GM19035 (cell line): ENCODE measurements around the gene MPG.

Experiments used
- ATAC-seq: cut with Tn5 transposase; IDR thresholded peaks from one replicate; pipeline ENCODE4 v1.9.1; 2021; ENCODE audit not compliant: unreplicated experiment

MPG gene

DNA sequence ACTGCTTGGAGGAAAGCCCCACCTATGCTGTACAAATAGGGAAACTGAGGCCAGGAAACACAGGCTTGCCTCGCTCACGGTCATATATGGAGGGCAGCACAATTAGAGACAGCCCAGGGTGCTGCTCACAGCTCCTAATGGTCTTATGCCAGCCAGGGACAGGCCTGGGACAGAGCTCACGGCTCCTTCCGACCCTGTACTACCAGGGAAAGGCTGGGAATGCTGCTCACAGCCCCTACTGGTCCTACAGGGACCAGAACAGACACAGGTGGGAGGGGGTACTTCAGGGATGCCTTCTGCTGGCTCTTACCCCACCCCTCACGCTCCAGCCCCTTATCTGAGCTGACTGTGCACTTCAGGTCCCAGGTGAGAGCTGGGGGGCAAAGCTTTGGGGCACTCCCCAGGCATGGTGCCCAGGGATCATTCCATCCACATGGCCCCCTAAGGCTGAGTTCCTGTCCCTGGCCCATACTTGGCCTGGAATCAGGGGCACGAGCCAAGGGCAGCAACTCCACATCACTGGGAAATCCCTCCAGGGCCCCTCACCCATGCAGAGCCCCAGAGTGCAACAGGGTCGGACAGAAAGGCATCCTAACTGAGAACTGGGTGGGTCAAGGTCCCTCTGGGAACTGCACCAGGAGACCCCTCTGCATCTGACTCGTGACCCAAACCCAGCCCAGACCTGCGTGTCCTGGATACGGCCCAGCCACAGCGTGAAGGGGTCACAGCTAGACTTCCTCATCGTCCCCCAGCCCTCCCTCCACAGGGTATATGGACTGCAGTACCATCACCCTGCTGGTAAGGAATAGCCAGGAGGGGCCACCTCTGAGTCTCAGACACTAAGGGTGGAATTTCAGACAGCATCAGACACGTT lies 11.5 kb upstream of the MPG start:
- ATAC-seq: no peak

DNA sequence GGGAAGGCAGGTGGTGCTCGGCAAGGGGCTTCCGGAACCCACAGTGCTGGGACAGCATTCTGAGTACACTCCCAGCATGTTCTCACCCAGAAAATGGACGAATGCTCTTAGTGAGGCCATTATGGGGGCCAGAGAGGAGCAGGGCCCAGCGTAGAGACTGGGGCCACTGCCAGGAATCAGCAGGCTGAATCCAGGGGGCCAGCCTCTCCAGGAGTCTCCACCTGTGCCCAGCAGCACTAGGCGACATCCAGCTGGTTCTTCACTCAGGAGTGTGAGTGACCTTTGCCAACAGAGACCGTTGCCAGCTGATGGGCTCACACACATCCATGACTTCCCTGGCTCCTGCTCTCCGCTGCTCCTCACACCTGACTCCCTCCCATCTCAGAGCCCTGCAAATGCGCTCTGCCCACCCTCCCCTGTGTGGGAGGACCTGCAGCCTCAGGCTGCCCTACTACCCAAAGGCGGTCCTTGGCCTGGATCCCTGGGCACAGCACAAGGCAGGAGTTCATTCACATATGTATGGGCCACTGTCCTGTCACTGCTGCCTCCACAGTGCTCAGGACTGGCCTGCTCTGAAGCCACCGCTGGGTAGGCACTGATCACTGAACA lies 10.7 kb upstream of the MPG start:
- no peak for ATAC-seq

DNA sequence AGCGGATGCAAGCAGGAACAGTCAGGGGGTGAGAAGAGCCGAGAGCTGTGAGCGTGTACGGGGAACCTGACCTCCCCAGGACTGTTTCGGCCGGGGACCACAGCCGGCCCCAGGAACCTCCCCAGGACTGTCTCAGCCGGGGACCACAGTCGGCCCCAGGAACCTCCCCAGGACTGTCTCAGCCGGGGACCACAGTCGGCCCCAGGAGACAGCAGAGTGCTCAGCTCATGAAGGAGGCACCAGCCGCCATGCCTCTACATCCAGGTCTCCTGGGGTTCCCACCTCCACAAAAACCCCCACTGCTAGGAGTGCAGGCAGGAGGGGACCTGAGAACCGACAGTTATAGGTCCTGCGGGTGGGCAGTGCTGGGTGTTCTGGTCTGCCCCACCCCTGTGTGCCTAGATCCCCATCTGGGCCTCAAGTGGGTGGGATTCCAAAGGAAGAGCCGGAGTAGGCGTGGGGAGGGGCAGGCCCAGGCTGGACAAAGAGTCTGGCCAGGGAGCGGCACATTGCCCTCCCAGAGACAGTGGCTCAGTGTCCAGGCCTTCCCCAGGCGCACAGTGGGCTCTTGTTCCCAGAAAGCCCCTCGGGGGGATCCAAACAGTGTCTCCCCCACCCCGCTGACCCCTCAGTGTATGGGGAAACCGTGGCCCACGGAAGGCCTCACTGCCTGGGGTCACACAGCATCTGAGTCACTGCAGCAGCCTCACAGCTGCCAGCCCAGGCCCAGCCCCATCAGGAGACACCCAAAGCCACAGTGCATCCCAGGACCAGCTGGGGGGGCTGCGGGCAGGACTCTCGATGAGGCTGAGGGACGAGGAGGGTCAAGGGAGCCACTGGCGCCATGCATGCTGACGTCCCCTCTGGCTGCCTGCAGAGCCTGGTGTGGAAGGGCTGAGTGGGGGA lies 9.9 kb upstream of the MPG start:
- ATAC-seq: no peak

DNA sequence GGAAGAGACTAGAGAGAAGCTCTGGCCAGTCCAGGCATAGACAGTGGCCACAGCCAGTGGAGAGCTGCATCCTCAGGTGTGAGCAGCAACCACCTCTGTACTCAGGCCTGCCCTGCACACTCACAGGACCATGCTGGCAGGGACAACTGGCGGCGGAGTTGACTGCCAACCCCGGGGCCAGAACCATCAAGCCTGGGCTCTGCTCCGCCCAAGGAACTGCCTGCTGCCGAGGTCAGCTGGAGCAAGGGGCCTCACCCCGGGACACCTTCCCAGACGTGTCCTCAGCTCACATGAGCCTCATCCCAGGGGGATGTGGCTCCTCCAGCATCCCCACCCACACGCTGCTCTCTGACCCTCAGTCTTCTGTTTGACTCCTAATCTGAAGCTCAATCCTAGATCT lies 8.8 kb upstream of the MPG start:
- no peak for ATAC-seq

DNA sequence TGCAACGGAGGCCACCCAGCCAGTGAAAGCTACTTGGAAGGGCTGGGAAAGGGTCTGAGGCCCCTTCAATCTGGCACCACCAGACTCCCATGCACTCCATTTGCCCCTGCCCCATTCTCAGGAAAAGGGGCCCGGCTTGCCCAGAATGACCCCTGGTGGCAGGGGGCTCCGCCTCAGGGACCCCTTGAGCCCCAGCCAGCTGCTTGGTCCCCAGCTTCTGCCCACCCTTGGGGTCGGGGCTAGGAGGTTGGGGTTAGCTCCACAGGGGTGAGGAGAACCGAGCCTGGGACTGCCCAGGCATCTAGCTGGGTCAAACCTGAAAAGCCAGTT lies 6.8 kb upstream of the MPG start:
- ATAC-seq: no peak

DNA sequence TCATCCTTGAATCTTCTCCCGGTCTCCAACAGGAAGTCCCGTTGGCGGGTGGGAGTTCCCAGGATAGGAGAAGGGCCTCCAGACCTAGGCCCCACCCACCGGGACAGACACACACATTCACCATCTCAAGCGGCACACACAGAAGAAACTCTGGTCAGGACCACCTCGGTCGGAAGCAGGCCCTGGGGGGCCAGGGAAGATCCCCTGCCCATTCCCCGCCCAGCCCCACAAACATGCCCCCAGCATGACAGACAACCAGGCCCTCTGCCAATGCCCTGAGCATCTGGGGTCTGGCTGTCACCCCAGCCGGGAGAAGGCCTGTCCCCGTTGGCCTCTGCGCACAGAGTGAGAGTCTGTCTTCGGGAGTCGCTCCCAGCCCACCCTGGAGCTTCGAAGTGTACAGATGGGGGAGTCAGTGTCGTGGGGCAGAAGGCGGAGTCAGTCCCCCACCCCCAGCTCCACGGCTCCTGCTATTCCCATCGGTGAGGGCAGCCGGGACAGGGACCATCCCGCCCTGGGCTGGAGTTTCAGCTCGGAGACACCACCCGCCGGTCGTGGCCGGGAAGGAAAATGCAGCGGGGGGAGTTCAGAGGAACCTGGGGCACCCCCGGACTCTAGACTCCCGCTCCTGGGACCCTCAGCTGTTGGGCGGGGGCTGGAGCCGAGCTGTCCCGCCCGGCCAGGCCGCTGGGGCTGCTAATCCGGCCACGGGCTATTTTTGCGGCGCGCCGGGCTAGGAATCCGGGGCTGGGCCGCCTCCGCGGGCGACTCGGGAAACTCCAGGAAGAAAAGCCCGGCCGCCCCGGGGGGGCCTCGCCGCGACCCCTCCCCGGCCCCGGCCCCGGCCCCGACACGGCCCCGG lies 6.3 kb upstream of the MPG start:
- no peak for ATAC-seq

DNA sequence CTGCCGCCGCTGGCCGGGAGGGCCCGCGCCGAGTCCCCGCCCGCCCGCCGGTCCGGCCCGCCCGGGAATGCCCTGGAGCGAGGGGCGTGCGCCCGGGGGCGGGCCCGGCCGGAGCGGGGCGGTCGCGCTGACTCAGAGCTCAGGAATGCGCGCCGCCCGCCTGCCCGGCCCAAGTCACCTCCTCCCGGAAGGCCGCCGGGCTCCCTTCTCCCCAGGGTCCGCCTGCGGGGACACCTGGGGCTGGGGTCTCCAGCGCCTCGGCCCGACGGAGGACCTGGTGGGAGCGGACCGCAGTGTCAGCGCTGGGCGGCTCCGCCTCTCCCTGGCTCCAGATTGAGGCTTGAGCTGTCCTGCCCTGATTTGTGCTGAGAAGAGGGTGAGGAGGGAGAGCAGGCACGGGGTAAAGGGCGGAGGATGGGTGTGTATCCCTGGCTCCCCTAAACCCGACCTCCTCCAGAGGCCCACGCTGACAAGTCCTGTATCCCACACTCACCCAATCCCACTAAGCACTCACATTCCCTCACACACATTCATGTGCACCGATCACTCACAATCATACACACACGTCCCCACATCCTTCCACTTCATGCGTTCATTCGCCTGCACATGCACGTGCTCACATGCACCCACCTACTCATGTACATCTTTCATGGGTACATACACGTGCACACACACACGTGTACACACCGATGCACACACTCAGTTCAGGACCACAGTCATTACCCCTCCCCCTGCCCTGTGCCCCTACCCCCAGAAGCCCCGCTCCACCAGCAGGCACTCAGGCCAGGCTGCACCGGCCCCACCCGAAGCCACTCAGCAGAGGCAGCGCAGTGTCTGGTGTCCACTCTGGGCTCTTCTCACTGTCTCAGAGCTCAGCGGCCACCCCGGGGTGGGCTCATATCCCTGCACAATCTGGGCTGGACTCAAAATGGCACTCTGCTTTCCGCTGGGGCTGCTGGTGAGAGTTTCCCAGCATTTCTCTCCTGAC lies 5.2 kb upstream of the MPG start, which contains the start of gene RHBDF1:
Gene RHBDF1, minus strand, starts transcription at position 71 of the 988 bp plus-strand sequence. CDS start 7,616 bp downstream, outside the sequence.
- ATAC-seq: no peak

DNA sequence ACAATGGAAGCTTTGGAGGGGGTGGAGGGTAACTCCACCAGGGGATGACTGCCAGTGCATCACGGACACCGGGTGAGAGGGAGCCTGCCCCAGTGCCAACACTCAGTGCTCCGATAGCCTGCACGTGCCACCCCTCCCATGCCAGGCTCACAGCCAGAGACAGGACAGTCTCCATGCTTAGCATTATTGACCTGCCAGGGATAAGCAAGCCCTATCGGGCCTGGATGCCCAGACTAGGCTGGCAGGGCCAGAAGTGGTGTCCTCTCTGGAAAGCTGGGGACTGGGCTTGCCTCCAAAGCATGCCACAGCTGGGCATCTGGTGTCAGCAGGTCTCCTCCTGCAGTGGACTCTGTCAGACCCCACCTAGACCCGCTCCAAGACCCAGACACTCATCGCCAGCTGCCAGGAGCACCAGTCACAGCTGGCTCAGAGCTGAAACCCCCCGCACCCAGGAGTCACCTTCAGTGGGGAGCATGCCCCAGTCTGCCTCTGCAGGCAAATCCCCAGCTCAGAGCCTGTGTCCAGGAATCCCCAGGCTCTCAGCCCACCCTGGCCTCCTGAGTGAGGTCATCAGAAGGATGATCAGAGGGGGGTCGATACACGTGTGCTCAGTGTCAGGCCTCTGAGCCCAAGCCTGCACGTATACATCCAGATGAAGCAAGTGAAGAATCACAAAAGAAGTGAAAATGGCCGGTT lies 3.8 kb upstream of the MPG start:
- no peak for ATAC-seq

DNA sequence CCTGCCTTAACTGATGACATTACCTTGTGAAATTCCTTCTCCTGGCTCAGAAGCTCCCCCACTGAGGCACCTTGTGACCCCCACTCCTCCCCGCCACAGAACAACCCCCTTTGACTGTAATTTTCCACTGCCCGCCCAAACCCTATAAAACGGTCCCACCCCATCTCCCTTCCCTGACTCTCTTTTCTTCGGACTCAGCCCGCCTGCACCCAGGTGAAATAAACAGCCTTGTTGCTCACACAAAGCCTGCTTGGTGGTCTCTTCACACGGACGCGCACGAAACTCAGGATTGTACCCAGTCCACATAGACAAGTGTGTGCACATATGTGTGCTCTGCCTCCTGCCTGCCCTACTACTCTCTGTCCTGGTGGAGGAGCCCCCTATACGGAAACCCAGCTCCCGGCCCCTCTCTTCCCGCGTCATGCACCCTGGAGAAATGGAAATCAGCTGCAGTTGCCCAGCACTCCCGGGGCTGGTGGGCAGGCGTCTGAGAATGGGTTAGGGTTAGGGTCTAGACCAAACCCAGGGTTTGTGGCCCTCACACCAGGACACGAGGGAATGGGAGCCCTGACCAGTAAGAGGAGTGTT lies 3.2 kb upstream of the MPG start:
- no peak for ATAC-seq

DNA sequence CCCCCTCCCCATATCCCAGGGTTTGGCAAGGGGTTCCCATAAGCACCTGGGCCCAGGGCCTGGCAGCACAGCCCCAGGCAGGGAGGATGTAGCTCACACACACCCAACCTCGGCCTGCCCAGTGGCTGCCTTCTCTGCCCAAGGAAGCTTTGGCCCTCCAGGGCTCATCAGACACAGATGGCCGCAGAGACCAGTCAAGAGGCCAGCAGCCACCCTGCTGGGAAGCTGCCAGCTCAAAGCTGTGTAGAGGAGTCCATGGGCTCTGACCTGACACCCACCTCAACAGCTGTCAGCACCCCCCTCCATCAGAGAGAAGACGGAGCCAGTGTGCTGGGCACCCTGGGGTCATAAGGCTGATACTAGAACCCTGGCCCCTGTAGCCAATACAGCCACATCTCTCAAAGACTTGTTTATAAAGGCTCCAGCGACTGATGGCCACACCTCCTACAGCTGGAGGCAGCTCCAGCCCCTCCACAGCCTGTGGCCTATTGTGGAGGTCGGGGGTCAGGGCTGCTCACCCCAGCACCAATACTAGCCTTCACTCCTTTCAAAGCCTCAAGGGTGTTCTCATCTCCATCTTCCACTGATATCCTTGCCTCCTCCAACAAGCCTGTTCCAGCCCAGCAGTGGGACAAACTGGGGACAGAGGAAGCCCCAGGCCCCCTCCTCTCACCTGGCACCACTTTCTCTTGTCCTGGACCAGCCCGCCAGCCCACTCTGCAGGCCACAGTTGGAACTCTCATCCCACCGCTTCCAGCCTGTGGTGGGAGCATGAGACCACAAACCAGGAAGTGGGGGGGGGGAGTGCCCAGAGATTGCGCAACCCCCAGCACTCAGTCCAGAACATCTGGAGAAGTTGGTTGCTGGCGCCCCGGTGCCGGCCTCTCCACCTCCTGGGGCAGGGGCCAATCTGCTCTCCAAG lies 2.2 kb upstream of the MPG start:
- ATAC-seq: no peak

DNA sequence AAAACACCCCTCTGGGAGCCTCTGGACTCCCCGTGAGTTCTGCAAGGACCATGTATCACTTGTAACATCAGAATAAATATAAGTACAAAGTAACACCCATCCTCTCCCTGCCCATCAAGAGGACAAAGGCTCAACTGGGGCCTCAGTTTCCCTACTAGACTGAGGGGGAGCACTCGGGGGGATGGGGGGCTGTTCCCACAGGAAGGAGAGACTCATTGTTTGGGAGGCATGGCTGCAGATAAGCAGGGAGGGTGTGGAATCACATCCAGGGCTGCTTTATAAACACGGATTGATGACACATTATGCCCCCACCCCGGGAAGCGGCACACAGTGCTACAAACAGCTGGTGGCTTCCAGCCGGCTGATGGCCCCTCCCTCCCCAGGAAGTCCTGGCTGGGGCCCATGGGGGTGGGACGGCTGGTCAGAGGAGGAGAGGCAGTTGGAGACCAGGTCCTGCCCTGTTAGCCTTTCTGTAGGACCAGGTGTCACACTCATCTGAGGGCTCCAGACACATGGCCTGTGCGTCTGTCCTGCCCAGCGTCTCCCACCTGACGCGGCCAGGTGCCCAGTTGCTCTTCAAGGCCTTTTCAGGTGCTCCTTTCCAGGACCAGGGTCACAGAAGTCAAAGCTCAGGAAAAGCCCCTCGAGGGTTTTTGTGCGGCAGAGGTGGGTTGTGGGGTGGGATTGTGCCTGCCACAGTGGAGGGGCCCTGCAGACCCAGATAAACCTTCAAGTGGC lies 1.3 kb upstream of the MPG start:
- no peak for ATAC-seq

DNA sequence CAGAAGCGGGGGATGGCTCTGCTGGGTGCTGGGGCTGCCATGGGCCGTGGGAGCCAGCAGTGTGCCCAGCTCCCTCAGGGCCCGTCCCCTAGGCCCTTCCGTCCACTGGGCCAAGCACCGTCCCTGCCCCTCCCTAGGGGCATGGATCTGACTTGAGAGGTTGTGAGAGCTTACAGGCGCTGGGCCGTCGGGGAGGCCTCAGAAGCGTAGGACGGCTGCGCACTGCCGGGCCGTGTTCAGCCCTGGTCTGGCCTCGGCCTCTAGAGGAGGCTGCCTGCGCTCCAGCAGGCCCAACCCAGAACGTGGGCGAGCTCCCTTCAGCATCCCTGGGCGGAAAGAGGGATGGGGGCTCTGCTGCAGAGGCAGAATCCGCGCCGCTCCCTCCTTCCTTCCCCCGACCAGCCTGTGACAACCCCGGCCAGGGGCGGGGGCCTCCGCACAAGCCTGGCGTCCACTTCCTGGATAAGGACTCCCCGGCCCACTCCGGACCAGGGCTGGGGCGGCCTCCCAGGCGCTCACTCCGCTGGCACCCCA lies 685 bp upstream of the MPG start:
- ATAC-seq: peak; percentile 31

DNA sequence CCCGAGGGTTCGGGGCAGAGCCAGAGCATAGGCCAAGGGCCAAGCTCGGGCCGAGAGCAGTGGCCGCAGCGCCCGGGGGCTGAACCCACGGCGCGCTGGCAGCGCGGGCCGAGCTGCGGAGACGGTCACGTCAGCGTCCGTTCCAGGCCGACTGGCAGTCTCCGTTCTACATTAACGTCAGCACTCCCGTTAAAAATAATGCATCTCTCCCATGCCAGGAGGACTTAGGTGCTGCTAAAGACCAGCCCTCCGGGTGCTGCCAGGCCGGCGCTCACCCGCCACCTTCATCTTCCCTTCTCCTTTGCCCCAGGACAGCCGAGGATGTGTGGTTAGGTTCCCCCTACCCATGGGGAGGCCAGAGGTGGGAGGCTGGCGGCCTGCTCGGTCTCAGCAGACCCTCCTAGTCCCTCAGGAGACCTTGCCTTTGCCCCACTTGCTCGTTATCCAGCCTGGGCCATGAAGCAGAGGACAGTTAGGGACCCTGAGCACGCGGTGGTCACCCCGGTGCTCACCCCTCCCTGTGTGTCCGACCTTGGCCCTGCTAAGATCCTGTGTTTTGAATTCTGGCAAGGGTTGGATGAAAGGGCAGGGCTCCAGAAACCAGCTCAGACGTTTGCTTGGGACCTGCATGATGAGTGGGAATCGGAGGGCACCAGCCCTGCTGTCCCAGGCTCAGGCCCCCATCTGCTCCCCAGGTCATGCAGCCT lies 572 bp downstream of the MPG start:
- peak; percentile 40 for ATAC-seq

DNA sequence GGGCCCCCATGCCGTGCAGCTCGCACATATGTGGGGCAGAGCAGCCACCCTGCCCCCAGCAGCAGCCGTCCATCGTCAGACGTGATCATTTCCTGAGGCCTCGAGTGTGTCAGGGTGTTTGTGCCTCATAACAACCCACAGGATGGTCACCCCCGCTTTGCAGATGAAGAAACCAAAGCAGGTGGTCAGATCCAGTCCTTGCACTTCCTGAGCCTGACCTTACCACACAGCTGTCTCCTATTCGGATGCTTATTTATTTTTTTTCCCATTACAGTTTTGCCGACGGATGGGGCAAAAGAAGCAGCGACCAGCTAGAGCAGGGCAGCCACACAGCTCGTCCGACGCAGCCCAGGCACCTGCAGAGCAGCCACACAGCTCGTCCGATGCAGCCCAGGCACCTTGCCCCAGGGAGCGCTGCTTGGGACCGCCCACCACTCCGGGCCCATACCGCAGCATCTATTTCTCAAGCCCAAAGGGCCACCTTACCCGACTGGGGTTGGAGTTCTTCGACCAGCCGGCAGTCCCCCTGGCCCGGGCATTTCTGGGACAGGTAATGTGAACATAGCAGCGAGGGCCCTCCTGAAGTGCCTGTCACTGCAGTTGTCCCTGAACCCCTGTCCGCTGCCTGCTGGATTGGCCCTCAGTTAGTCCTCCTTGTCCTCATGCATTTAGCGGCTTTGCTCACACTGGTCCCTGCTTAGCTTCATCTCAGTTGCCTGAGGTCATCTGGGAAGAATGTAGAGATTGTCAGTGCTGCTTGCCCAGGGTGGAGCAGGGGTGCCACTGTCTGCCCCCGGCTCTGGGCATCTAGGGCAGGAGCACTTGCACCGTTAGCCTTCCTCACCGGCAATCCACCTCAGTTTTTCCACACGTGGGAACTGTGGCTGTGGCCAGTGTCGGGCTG lies 1.4 kb downstream of the MPG start:
- ATAC-seq: no peak

DNA sequence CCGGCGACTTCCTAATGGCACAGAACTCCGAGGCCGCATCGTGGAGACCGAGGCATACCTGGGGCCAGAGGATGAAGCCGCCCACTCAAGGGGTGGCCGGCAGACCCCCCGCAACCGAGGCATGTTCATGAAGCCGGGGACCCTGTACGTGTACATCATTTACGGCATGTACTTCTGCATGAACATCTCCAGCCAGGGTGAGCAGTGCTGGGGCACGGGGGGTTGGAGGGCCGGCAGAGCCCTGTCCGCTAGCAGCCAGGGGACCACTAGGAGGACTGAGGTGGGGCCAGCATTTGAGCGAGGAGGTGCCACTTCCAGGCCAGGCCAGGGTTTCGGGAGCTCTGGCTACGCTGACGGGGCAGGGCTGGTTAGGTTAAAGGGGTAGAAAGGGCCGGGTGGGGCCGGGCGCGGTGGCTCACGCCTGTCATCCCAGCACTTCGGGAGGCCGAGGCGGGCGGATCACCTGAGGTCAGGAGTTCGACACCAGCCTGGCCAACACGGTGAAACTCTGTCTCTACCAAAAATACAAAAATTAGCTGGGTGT lies 5.1 kb downstream of the MPG start:
- no peak for ATAC-seq
